NCI-H1417 treated with DMSO at 0.1 percent for 48 hours (cell line): ENCODE measurements around the gene SRRM5.
A peak's percentile ranks its signal among the peaks of the same experiment; 100 is the strongest.
"Not testable (repeated sequence)": the region's sequence is repeated elsewhere in the genome, so short reads cannot be mapped to it uniquely, and the experiment has no call there.

ENCODE experiments used
- DNase-seq: peaks from one replicate; lab custom pipeline; 2025; lab: John Stamatoyannopoulos, UW

SRRM5 gene

GRCh38 chr19:43591904-43592772 is 19.8 kb upstream of the SRRM5 start:
- no peak for DNase-seq

- DNase-seq, result no peak
These were observed 19.0 kb upstream of the SRRM5 start for GRCh38 chr19:43592800-43593350.

DNA sequence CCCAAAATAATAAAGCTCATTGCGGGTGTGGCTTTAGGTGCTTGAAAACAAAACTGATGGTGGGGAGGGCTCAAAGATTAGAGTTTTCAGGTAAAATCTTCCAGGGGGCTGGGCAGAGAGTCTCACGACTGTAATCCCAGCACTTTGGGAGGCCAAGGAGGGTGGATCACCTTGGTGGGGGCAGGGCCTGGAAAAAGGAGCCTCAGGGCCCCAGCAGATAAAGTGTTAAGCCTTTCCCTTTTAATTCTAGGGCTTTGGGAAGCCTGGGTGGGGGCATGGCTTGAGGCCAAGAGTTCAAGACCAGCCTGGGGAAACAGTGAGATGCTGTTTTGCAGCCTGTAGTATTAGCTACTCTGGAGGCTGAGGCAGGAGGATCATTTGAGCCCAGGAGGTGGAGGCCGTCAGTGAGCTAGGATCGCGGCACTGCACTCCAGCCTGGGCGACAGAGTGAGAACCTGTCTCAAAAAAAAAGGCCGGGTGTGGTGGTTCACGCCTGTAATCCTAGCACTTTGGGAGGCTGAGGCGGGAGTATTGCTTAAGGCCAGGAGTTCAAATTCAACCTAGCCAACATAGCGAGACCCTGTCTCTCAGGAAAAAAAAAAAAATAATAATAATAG is 17.7 kb upstream of the SRRM5 start:
- DNase-seq, result no peak

GRCh38 chr19:43594710-43595604 is 16.9 kb upstream of the SRRM5 start:
- no peak for DNase-seq

DNA sequence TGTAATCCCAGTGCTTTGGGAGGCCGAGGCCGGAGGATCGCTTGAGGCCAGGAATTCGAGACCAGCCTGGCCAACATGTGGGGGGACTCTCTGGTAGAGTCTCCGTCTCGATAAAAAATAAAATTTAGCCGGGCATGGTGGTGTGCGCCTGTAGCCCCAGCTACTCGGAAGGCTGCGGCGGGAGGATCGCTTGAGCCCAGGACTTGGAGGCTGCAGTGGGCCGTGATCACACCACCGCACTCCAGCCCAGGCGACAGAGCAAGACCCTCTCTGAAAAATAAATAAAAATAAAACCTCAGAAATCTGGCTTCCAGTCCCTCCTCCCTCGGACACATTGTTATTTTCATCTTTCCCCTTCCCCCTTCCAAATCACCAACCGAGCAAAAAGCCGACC is 16.3 kb upstream of the SRRM5 start:
- no peak for DNase-seq

DNA sequence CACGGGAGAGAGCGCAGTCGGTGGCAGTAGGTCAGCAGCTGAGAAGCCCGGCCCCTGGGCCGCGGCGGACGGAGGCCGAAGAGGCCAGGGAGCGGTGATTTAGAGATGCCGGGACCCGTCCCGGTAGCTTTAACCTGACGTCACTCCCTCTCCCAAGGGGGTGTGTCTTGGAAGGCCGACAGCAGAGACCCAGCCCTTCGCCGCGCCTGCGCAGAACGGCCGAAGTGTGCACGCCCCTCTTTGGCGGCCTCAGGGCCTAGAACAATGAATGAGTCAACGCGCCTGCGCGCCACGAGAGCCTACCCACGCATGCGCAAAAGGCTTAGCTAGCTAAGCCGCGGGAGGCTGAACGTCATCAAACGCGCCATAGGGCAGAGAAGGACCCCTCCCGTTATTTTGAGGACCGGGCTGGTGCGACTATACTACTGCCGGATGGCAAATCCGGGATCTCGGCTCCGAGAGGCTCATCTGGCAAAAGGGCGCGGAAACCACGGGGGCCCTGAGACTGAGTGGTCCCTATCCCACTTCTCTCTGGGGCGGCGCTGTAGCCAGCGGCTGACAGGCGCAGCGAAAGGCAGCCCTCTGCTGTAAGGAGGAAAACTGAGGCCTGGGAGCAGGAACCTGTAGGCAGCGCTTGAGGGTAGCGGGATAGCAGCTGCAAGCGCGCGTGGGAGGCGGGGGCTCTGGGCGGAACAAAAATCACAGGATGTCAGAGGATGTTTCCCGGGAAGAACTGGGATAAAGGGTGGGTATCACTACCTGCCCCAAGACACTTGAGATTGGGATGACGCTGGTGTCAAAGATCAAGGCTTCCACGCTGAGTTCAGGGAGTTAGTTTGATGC is 15.7 kb upstream of the SRRM5 start, which contains the start of the genes IRGQ and ZNF576:
Gene IRGQ, minus strand, starts transcription at position 136 of the 843 bp plus-strand sequence. CDS start 796 bp downstream, outside the sequence.
Gene ZNF576, plus strand, starts transcription at position 597 of the 843 bp plus-strand sequence. CDS start 514 bp downstream, outside the sequence.
- peak; percentile 83 for DNase-seq

GRCh38 chr19:43596842-43597461 is 14.9 kb upstream of the SRRM5 start:
- DNase-seq, result no peak

GRCh38 chr19:43597876-43598275 is 14.0 kb upstream of the SRRM5 start:
- DNase-seq, result no peak

GRCh38 chr19:43598445-43599240 is 13.2 kb upstream of the SRRM5 start:
- DNase-seq, result no peak

- DNase-seq, result no peak
These were observed 12.1 kb upstream of the SRRM5 start for GRCh38 chr19:43599635-43600295.

DNA sequence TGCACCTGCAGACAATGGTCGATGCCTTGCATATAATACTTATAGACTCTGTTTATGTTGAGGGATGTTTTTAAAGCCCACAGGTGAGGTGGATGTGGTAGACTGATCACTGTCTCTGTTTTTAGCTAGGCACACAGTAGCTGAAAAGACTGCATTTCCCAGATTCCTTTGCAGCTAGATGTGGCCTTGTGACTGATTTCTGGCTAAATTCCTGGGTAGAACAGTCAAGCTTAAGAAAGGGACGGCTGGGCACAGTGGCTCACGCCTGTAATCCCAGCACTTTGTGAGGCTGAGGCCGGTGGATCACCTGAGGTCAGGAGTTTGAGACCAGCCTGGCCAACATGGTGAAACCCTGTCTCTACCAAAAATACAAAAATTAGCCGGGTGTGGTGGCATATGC is 11.6 kb upstream of the SRRM5 start:
- not testable (repeated sequence) for DNase-seq

GRCh38 chr19:43605875-43606568 is 5.9 kb upstream of the SRRM5 start:
- no peak for DNase-seq

DNA sequence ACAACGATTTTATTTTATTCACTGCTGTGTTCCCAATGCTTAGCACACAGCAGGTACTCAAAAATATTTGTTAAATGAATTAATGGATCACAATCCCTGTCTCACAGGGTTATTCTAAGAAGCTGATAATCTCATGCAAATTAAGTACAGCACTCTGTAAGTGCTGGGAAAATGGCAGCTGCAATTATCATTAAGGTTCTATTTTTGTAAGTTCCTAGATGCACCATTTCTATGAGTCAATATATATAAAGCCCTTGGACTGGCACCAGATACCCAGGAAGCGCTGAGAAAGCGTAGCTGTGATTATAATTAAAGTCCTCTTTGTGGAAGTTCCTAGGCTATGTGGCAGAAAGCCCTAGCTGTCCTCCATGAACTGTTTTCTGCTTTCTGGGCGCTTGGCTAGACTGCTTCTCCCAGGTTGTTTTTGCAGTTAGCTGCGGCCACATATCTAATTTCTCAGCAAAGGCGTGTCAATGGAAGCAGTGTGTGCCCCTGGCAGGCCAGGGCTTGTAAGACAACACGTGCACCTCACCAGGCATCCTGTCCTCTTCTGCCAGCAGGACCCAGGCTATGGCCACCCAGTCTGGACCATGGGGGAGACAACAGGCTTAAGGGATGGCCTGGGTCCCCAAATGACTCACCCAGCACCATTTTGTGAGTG is 5.2 kb upstream of the SRRM5 start:
- DNase-seq, result no peak

GRCh38 chr19:43607238-43608205 is 4.4 kb upstream of the SRRM5 start:
- no peak for DNase-seq

DNA sequence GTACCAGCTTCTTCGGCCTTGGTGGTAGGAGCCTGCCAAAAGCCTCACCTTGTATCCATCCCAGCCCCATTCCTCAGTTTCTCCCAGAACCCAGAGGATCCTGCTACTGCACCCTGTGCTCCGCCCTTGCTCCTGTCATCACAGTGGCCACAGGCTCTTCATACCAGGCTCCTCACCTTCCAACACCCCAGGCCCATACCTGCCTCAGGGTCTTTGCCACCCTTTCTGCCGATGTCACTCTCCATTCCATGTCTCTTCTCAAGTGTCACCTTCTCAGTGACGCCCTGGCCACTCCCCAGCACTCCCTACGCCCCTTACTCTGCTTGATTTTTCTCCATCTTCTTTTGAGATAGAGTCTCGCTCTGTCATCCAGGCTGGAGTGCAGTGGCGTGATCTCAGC is 2.0 kb upstream of the SRRM5 start:
- no peak for DNase-seq

- DNase-seq, result no peak
These were observed 1.4 kb upstream of the SRRM5 start for GRCh38 chr19:43610493-43610892.

GRCh38 chr19:43612374-43612773 is 486 bp downstream of the SRRM5 start:
- no peak for DNase-seq
